ENCODE data around the gene NQO2.

Gene NQO2

DNA sequence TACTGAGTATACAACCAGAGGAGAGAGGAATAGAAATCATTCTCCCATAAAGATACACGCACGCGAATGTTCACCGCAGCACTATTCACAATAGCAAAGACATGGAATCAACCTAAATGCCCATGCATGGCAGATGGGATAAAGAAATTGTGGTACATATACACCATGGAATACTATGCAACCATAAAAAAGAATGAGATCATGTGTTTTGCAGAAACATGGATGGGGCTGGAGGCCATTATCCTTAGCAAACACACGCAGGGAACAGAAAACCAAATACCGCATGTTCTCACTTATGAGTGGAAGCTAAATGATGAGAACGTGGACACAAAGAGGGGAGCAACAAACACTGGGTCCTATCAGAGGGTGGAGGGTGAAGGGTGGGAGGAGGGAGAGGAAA, 31.8 kb upstream of the NQO2 start:
- CTCF ChIA-PET = interaction anchor here (2.0 kb wide), 1 partner anchor 15 kb away, joined by 7 read pairs; no protein-coding TSS in a partner anchor
- no peak for DNase-seq (ENCODE audit: extremely low spot score)
- no peak for TF ChIP-seq BHLHE40 (IDR thresholded peaks at IDR 0.05; ENCODE audit: borderline replicate concordance)
- TF ChIP-seq HDGF (IDR thresholded peaks at IDR 0.05; ENCODE audit: borderline replicate concordance) = no peak
- no peak for TF ChIP-seq TARDBP (IDR thresholded peaks at IDR 0.05)
- TF ChIP-seq LEF1 (IDR thresholded peaks at IDR 0.05; ENCODE audit: borderline replicate concordance) = no peak
- no peak for TF ChIP-seq ZNF384 (IDR thresholded peaks at IDR 0.05)
- TF ChIP-seq, protein P1, sequence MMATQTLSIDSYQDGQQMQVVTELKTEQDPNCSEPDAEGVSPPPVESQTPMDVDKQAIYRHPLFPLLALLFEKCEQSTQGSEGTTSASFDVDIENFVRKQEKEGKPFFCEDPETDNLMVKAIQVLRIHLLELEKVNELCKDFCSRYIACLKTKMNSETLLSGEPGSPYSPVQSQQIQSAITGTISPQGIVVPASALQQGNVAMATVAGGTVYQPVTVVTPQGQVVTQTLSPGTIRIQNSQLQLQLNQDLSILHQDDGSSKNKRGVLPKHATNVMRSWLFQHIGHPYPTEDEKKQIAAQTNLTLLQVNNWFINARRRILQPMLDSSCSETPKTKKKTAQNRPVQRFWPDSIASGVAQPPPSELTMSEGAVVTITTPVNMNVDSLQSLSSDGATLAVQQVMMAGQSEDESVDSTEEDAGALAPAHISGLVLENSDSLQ (IDR thresholded peaks at IDR 0.05) = no peak
- no peak for TF ChIP-seq NFRKB (IDR thresholded peaks at IDR 0.05)
- TF ChIP-seq FOXA1 (IDR thresholded peaks at IDR 0.05) = no peak
- no peak for TF ChIP-seq L3MBTL2 (conservative IDR thresholded peaks at IDR 0.05)
- TF ChIP-seq FOXM1 (IDR thresholded peaks at IDR 0.05; ENCODE audit: borderline replicate concordance) = no peak
- TF ChIP-seq SUZ12 (IDR thresholded peaks at IDR 0.05) = no peak
- no peak for TF ChIP-seq FOXK2 (IDR thresholded peaks at IDR 0.05)
- TF ChIP-seq SP1 (IDR thresholded peaks at IDR 0.05) = no peak
- no peak for TF ChIP-seq CTBP1 (IDR thresholded peaks at IDR 0.05; ENCODE audit: borderline replicate concordance)
- TF ChIP-seq ELF4 (IDR thresholded peaks at IDR 0.05) = no peak
- POLR2A ChIA-PET = interaction anchor here (1.5 kb wide), 1 partner anchor 22 kb away, joined by 3 read pairs; no protein-coding TSS in a partner anchor

DNA sequence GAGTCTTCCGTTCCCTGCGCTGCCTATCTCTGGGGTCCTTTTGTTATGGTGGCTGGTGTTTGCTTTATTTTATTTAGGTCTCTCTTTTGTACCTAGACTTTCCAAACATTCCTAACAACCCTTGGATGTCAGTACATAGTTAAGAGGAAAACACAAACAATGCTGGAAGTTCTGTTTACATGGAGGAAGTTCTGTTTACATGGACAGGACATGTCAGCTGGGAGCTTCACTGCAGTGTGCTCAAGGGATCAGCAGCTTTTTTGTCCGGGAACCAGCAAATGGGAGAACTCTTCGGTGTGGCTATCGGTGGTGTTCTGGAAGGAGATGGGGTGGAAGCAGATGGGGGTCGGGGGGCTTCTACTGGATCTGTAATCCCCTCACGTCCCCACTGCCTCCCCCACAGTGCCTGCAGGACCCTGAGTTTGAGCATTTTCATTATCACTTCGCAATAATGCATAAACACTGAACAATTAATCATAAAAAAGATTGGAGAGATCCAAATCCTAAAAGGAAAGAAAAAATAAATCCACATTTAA, 31.0 kb upstream of the NQO2 start:
- no peak for DNase-seq (ENCODE audit: extremely low spot score)
- POLR2A ChIA-PET = interaction anchor here (1.5 kb wide), 1 partner anchor 21 kb away, joined by 3 read pairs; no protein-coding TSS in a partner anchor
- CTCF ChIA-PET = interaction anchor here (2.0 kb wide), 1 partner anchor 16 kb away, joined by 7 read pairs; no protein-coding TSS in a partner anchor
- TF ChIP-seq, protein P1 (IDR thresholded peaks at IDR 0.05) = no peak

DNA sequence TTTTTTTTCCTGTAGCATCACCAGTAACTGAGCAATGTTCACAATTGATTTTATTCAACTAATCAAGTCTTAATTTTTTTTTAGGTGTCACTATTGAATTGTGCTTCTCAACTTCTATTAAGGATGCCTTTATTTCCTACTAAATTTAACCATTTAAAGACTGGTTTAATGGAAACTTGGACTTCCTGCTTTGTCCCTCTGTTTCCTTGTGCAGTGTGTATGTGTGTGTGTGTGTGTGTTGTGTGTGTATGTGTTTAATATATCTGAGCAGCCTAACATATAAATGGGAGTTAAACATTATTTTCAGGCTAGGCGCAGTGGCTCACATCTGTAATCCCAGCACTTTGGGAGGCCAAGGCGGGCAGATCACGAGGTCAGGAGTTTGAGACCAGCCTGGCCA, 30.1 kb upstream of the NQO2 start:
- TF ChIP-seq FOXA1 (IDR thresholded peaks at IDR 0.05) = no peak
- no peak for TF ChIP-seq FOXM1 (IDR thresholded peaks at IDR 0.05; ENCODE audit: borderline replicate concordance)
- TF ChIP-seq TARDBP (IDR thresholded peaks at IDR 0.05) = no peak
- TF ChIP-seq, protein P1 (IDR thresholded peaks at IDR 0.05) = no peak
- TF ChIP-seq L3MBTL2 (conservative IDR thresholded peaks at IDR 0.05) = no peak
- TF ChIP-seq SUZ12 (IDR thresholded peaks at IDR 0.05) = no peak
- TF ChIP-seq CTBP1 (IDR thresholded peaks at IDR 0.05; ENCODE audit: borderline replicate concordance) = no peak
- no peak for TF ChIP-seq ARNT (IDR thresholded peaks at IDR 0.05)
- no peak for TF ChIP-seq LEF1 (IDR thresholded peaks at IDR 0.05; ENCODE audit: borderline replicate concordance)
- TF ChIP-seq HDGF (IDR thresholded peaks at IDR 0.05; ENCODE audit: borderline replicate concordance) = no peak
- no peak for TF ChIP-seq FOXK2 (IDR thresholded peaks at IDR 0.05)
- TF ChIP-seq ZNF384 (IDR thresholded peaks at IDR 0.05) = no peak
- no peak for TF ChIP-seq BHLHE40 (IDR thresholded peaks at IDR 0.05; ENCODE audit: borderline replicate concordance)
- no peak for TF ChIP-seq SP1 (IDR thresholded peaks at IDR 0.05)
- TF ChIP-seq ELF4 (IDR thresholded peaks at IDR 0.05) = no peak
- no peak for TF ChIP-seq NFRKB (IDR thresholded peaks at IDR 0.05)
- DNase-seq (ENCODE audit: extremely low spot score) = no peak
- ChIA-PET POLR2A (interaction anchor here (1.5 kb wide), 1 partner anchor 20 kb away, joined by 3 read pairs; no protein-coding TSS in a partner anchor), CTCF (interaction anchor here (2.0 kb wide), 1 partner anchor 17 kb away, joined by 7 read pairs; no protein-coding TSS in a partner anchor)

DNA sequence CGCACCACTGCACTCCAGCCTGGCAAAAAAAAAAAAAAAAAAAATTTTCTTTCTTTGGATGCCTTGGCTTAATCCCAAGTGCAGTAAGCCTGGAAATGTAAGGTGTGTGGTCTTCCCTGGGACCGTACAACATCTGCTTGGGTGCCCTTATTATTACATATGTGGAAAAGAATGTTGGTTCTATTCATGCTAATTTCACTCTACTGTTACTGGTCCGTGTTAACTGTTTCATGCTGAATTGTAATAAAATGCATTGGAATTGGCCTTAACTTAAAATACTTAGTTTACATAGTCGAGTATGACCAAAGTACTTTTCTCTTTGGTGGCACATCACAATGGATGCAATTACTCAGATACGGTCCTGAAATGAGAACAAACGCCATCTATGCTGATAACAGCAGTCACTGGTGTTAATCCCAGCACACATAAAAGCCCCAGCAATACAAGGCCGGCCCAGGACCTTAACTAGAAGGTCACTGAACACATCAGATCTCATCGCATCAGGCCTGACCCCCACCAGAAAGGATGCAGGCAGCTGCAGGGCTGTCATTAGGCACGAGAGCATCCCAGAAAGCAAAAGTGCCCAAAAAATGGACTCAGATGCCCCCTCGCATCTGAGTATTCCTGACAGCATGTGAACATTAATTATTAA, 29.5 kb upstream of the NQO2 start:
- ChIA-PET CTCF (no interaction called here), POLR2A (no interaction called here)
- TF ChIP-seq NFRKB (IDR thresholded peaks at IDR 0.05) (no peak), HDGF (IDR thresholded peaks at IDR 0.05; ENCODE audit: borderline replicate concordance) (no peak), TARDBP (IDR thresholded peaks at IDR 0.05) (no peak), FOXK2 (IDR thresholded peaks at IDR 0.05) (no peak), L3MBTL2 (conservative IDR thresholded peaks at IDR 0.05) (no peak), SP1 (IDR thresholded peaks at IDR 0.05) (no peak), FOXM1 (IDR thresholded peaks at IDR 0.05; ENCODE audit: borderline replicate concordance) (no peak), BHLHE40 (IDR thresholded peaks at IDR 0.05; ENCODE audit: borderline replicate concordance) (no peak), ZNF384 (IDR thresholded peaks at IDR 0.05) (no peak), ELF4 (IDR thresholded peaks at IDR 0.05) (no peak), FOXA1 (IDR thresholded peaks at IDR 0.05) (no peak), LEF1 (IDR thresholded peaks at IDR 0.05; ENCODE audit: borderline replicate concordance) (no peak), SUZ12 (IDR thresholded peaks at IDR 0.05) (no peak), ARNT (IDR thresholded peaks at IDR 0.05) (no peak), CTBP1 (IDR thresholded peaks at IDR 0.05; ENCODE audit: borderline replicate concordance) (no peak)
- TF ChIP-seq, protein P1 (IDR thresholded peaks at IDR 0.05) = no peak
- no peak for DNase-seq (ENCODE audit: extremely low spot score)

DNA sequence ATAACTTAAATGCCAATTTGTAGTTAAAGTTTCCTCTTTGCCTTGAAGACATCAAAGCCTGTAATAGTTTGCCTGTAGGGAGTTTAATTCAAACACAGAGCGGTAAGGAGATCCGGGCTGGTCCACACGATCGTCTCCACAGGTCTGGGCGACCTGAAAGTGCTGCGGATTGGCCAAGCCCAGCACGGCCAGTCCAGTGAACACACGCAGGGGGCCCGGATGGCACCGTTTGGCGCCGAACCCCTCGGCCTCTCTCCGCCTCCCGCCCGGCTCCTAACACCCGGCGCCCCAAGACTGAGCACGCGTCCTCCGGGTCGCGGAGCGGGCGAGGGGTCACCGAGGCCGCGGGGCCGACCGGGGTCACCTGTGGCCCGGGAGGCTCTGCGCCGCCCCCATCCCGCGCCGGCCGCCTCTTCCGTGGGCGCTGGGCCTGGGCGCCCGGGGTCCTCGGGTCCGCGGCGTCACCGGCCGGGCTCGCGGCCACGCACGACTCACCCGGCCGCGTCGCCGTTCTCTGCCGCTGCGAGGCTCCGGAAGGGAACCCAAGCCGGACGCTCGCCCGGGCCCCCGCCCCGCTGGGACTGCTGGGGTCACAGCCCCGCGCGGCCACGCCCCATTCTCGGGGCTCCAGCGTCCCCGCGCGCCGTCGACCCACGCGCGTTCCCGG, 28.8 kb upstream of the NQO2 start:
- ChIA-PET CTCF (interaction anchor here (1.5 kb wide), 1 partner anchor 18 kb away, joined by 7 read pairs; no protein-coding TSS in a partner anchor), POLR2A (interaction anchor here (1.3 to 1.6 kb wide), 4 partner anchors 9 to 18 kb away, joined by 3 to 28 read pairs (median 7); no protein-coding TSS in a partner anchor)
- peak; percentile 42; the same call in 1 of the 2 replicates for TF ChIP-seq FOXM1 (IDR thresholded peaks at IDR 0.05; ENCODE audit: borderline replicate concordance)
- TF ChIP-seq NFRKB (IDR thresholded peaks at IDR 0.05) = no peak
- 0 out of 2 replicates have a peak, but pooled peaks have one; percentile 40 for TF ChIP-seq LEF1 (IDR thresholded peaks at IDR 0.05; ENCODE audit: borderline replicate concordance)
- DNase-seq (ENCODE audit: extremely low spot score) = peak; percentile 51
